Fibroblast of villous mesenchyme (primary cell): ENCODE results near the gene NFE2L1. TPM values are rescaled to one million over a fixed set of nuclear protein-coding genes. Genes with fewer than 3 reads are reported as not detected.
"Not testable (repeated sequence)": the region's sequence is repeated elsewhere in the genome, so short reads cannot be mapped to it uniquely, and the experiment has no call there.

ENCODE experiments used
- DNase-seq: peaks from one replicate; pipeline ENCODE4 v3.0.0-alpha.2; 2010; ENCODE audit warnings: low read depth
- H3K4me3 ChIP-seq: 2 replicates; pipeline ENCODE4 v1.5.1; 2011; ENCODE audit warnings: low read depth, mild to moderate bottlenecking, low read length
- CTCF ChIP-seq: IDR thresholded peaks from 2 replicates; pipeline ENCODE4 v1.5.1; 2012; ENCODE audit warnings: low read depth, mild to moderate bottlenecking, low read length; ENCODE audit not compliant: insufficient read depth
- total RNA-seq: library from RNA; depleted of rRNA; stranded (reverse); fragments of >200 nt; gene quantifications from 2 replicates; pipeline ENCODE4 v1.2.3, GENCODE V29; 2012

The NFE2L1 gene
- total RNA-seq, 1 donor: 110 TPM

DNA sequence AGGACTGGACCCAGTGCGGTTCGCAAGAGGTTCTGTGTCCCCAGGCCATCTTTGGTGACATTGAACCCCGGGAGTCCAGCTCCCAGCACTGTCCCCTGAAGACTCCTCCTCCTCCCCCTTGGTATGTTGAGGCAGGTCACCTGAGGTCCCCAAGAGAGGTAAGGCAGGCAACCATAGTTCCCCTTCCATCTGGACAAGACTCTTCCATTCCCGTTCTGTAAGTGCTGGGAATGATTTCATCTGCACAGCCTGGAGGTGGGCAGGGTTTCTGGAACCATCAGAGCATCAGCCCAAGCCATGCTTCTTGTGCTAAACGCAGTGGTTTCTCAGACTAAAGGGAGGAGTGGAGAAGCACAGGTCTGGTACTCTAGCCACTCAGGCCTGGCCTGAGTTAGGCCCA, 35.5 kb upstream of the NFE2L1 start:
- TF ChIP-seq CTCF: no peak
- H3K4me3 ChIP-seq: no peak overlapping the region
- DNase-seq: no peak

- H3K4me3 ChIP-seq: no peak overlapping the region
- DNase-seq: no peak
- no peak for TF ChIP-seq CTCF
These were observed 34.1 kb upstream of the NFE2L1 start for GRCh38 chr17:48013876-48014594.

DNA sequence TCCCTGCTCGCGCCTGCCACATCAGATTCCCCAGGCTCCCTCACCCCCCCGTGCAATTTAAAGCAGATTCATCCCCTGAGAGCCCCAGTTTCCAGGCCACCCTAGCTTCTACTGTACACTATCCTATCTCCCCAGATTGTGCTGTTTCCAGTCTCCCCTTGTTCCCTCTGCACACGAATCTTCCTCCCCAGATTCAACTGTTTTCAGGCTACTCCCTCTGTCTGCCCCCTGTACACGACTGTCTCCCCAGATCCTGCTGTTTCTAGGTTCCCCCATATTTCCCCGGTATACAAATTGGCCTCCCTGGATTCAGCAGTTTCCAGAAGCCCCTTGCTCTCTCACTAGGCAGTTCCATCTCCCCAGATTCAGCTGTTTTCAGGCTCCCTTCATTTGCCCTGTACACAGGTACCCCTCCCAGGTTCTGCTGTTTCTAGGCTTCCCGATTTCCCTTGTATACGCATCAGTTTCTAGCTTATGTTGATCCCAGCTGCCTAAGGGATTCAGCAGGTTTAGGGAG, 33.5 kb upstream of the NFE2L1 start:
- no peak for TF ChIP-seq CTCF
- no peak overlapping the region for H3K4me3 ChIP-seq
- DNase-seq: no peak

GRCh38 chr17:48016112-48016511, 32.0 kb upstream of the NFE2L1 start:
- DNase-seq: peak; percentile 93
- no peak overlapping the region for H3K4me3 ChIP-seq
- no peak for TF ChIP-seq CTCF

GRCh38 chr17:48017817-48018158, 30.4 kb upstream of the NFE2L1 start:
- DNase-seq, H3K4me3 ChIP-seq: not testable (repeated sequence)

- TF ChIP-seq CTCF: no peak
- DNase-seq: no peak
- H3K4me3 ChIP-seq: no peak overlapping the region
These were observed 26.2 kb upstream of the NFE2L1 start for GRCh38 chr17:48021934-48022333.

DNA sequence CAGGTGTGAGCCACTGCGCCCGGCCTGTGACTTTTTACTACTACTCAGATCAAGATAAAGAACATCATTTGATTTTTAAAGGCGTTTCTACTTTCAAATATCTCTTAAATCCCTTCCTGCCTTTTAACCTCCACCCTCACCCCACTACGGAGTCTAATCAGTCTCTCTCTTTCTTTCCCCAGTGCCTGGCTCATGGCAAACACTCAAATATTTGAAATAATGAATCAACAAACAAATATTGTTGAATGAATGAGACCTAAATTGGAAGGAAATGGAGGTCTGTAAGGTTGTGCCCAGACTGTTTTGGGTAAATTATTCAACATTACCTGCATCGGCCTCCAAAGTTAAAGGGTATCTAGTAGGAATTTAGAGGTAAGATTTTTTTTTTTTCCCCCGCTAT, 25.3 kb upstream of the NFE2L1 start:
- no peak overlapping the region for H3K4me3 ChIP-seq
- no peak for TF ChIP-seq CTCF
- no peak for DNase-seq
